K562 (cell line): ENCODE measurements around the gene C1orf198. TPM values are rescaled to one million over a fixed set of nuclear protein-coding genes. Genes with fewer than 3 reads are reported as not detected.

Experiments
- FOS ChIP-seq: IDR thresholded peaks from 3 replicates; pipeline ENCODE4 v1.6.1; 2011; ENCODE audit not compliant: insufficient read length; ENCODE audit errors: extremely low read depth
- HEY1 ChIP-seq: fragments of 250-450 bp; sonication (Bioruptor Pico); IDR thresholded peaks from 2 replicates; pipeline ENCODE4 v1.5.0; 2020; ENCODE audit warnings: mild to moderate bottlenecking, moderate library complexity, borderline replicate concordance
- HNRNPLL ChIP-seq: fragments of 200-400 bp; formaldehyde crosslinking; IDR thresholded peaks from 2 replicates; pipeline ENCODE4 v1.6.1; 2017; ENCODE audit warnings: low read length, low read depth, mild to moderate bottlenecking; ENCODE audit not compliant: poor library complexity, severe bottlenecking
- PHB2 ChIP-seq: fragments of 450-650 bp; IDR thresholded peaks from 2 replicates; pipeline ENCODE4 v1.6.1; 2017; ENCODE audit warnings: low read depth
- REST ChIP-seq, 2 experiments: fragments of 450-650 bp; formaldehyde crosslinking in 1 of 2; IDR thresholded peaks; 2 replicates each; pipeline versions ENCODE4 v1.4.0 to v1.6.1; 2014 to 2020; ENCODE audit warnings: mild to moderate bottlenecking in 2 of 2, borderline replicate concordance in 1 of 2, low read depth in 1 of 2
- RFX1 ChIP-seq: fragments of 450-650 bp; IDR thresholded peaks from 2 replicates; pipeline ENCODE4 v1.6.1; 2016; ENCODE audit warnings: mild to moderate bottlenecking, moderate library complexity
- SREBF2 ChIP-seq: sonication (generic); formaldehyde crosslinking; IDR thresholded peaks from 2 replicates; pipeline ENCODE4 v1.4.0; 2020; ENCODE audit warnings: mild to moderate bottlenecking, missing genetic modification reagents
- SRSF3 ChIP-seq: fragments of 200-400 bp; formaldehyde crosslinking; IDR thresholded peaks from 2 replicates; pipeline ENCODE4 v1.6.1; 2016; ENCODE audit warnings: mild to moderate bottlenecking, low read length, moderate library complexity; ENCODE audit not compliant: insufficient read depth
- ZC3H4 ChIP-seq: sonication (generic); formaldehyde crosslinking; IDR thresholded peaks from 2 replicates; pipeline ENCODE4 v1.9.0; 2021; ENCODE audit warnings: missing genetic modification reagents, borderline replicate concordance
- ZNF212 ChIP-seq: fragments of 450-650 bp; formaldehyde crosslinking; IDR thresholded peaks from 2 replicates; pipeline ENCODE4 v1.4.0; 2020; ENCODE audit warnings: mild to moderate bottlenecking
- ZNF41 ChIP-seq: fragments of 250-450 bp; sonication (Bioruptor Pico); conservative IDR thresholded peaks from 2 replicates; pipeline ENCODE4 v1.4.0; 2020; ENCODE audit warnings: mild to moderate bottlenecking
- polyA plus RNA-seq, 8 experiments: library from polyadenylated mRNA; depleted of rRNA in 4 of 8; stranded (reverse) in 5 of 8; unstranded in 3 of 8; fragments of >200 nt; fragmentation: Nextera tagmentation in 2 of 8; fragmentation: Illumina TruSeq in 1 of 8; extraction: Ambion mirVana in 2 of 8; extraction: Trizol in 1 of 8; gene quantifications; 2 replicates each; pipeline versions ENCODE4 v1.2.1 to v1.2.3, GENCODE V29; 2011 to 2014; ENCODE audit warnings: inconsistent platforms in 1 of 8, missing spikeins in 1 of 8
- total RNA-seq, 7 experiments: library from RNA; depleted of rRNA in 6 of 7; stranded (reverse); fragments of >200 nt in 6 of 7; fragmentation: Illumina TruSeq in 2 of 7; extraction: Trizol in 2 of 7; gene quantifications; 2 replicates each; pipeline versions ENCODE4 v1.2.1 to v1.2.3, GENCODE V29; 2011 to 2021; ENCODE audit warnings: low replicate concordance in 1 of 7
- TF ChIP-seq, protein P1 (sequence below): sonication (generic); formaldehyde crosslinking; IDR thresholded peaks from 2 replicates; pipeline ENCODE4 v1.8.0; 2022; ENCODE audit warnings: mild to moderate bottlenecking, missing genetic modification reagents
- TF ChIP-seq, protein P2 (sequence below): fragments of 250-450 bp; sonication (Bioruptor Pico); IDR thresholded peaks from 2 replicates; pipeline ENCODE4 v1.5.0; 2022; ENCODE audit warnings: mild to moderate bottlenecking

C1orf198 gene
- total and polyA plus RNA-seq, 9 of the 15 experiments (the other 6 are each of a cell fraction or from before 2014, with no cell fraction given): 2.0 to 15.1 (median 10.4) TPM

DNA sequence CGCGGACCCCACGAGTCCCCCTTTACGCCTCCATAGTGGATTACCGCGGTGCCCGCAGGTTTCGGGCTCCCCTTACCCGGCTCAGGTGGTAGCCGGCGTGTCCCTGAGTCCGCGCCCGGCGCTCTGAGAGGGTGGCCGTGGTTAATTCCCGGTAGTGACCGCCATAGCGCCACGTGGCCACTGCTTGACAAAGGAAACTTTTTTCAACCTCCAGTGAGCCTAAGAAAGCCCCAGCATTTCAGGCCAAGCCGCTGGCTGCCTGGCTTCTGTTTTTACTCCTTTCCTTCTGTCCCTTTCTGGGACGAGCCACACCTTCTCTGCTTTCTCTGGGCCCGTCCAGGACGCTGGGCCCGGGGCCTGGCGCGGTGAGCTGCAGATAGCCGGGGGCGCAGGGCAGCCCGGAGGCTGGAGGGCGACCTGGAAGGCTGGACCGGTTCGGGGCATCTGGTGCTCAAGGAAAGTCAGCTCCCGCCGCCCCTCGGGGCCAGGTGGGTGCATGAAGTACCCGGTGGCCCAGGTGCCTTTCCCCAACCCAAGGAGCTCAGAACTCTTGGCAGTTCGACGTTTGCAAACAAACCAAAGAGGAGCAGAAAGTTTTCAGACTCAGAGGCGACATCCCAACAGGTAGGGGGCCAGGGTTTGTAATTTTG lies 540 bp upstream of the C1orf198 start (continued):
- TF ChIP-seq REST (IDR thresholded peaks at IDR 0.05; ENCODE audit: borderline replicate concordance): no peak
- no peak for TF ChIP-seq REST (CRISPR knock-in tag; IDR thresholded peaks at IDR 0.05; ENCODE audit: low read depth)
- no peak for TF ChIP-seq ZNF41 (CRISPR knock-in tag)
- no peak for TF ChIP-seq ZNF212 (CRISPR knock-in tag)
- TF ChIP-seq FOS: no peak
- TF ChIP-seq SREBF2 (CRISPR knock-in tag): no peak
- TF ChIP-seq HEY1: no peak
- TF ChIP-seq RFX1: no peak
- no peak for TF ChIP-seq PHB2
- TF ChIP-seq, protein P1, sequence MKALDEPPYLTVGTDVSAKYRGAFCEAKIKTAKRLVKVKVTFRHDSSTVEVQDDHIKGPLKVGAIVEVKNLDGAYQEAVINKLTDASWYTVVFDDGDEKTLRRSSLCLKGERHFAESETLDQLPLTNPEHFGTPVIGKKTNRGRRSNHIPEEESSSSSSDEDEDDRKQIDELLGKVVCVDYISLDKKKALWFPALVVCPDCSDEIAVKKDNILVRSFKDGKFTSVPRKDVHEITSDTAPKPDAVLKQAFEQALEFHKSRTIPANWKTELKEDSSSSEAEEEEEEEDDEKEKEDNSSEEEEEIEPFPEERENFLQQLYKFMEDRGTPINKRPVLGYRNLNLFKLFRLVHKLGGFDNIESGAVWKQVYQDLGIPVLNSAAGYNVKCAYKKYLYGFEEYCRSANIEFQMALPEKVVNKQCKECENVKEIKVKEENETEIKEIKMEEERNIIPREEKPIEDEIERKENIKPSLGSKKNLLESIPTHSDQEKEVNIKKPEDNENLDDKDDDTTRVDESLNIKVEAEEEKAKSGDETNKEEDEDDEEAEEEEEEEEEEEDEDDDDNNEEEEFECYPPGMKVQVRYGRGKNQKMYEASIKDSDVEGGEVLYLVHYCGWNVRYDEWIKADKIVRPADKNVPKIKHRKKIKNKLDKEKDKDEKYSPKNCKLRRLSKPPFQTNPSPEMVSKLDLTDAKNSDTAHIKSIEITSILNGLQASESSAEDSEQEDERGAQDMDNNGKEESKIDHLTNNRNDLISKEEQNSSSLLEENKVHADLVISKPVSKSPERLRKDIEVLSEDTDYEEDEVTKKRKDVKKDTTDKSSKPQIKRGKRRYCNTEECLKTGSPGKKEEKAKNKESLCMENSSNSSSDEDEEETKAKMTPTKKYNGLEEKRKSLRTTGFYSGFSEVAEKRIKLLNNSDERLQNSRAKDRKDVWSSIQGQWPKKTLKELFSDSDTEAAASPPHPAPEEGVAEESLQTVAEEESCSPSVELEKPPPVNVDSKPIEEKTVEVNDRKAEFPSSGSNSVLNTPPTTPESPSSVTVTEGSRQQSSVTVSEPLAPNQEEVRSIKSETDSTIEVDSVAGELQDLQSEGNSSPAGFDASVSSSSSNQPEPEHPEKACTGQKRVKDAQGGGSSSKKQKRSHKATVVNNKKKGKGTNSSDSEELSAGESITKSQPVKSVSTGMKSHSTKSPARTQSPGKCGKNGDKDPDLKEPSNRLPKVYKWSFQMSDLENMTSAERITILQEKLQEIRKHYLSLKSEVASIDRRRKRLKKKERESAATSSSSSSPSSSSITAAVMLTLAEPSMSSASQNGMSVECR: peak; percentile 42; the same call in 1 of the 2 replicates
- TF ChIP-seq, protein P2, sequence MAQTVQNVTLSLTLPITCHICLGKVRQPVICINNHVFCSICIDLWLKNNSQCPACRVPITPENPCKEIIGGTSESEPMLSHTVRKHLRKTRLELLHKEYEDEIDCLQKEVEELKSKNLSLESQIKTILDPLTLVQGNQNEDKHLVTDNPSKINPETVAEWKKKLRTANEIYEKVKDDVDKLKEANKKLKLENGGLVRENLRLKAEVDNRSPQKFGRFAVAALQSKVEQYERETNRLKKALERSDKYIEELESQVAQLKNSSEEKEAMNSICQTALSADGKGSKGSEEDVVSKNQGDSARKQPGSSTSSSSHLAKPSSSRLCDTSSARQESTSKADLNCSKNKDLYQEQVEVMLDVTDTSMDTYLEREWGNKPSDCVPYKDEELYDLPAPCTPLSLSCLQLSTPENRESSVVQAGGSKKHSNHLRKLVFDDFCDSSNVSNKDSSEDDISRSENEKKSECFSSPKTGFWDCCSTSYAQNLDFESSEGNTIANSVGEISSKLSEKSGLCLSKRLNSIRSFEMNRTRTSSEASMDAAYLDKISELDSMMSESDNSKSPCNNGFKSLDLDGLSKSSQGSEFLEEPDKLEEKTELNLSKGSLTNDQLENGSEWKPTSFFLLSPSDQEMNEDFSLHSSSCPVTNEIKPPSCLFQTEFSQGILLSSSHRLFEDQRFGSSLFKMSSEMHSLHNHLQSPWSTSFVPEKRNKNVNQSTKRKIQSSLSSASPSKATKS (CRISPR knock-in tag): no peak
- TF ChIP-seq HNRNPLL: no peak
- TF ChIP-seq SRSF3: no peak
- TF ChIP-seq ZC3H4 (CRISPR knock-in tag): no peak
